H1 (cell line): Measurements from ENCODE around the gene TFDP1.

ENCODE experiments used
- BRCA1 ChIP-seq: IDR thresholded peaks from 2 replicates; pipeline ENCODE4 v1.6.1; 2012; ENCODE audit warnings: low read depth, low read length, improper control_type of control experiment
- CEBPB ChIP-seq: IDR thresholded peaks from 2 replicates; pipeline ENCODE4 v1.6.1; 2012; ENCODE audit warnings: low read depth, low read length
- CHD2 ChIP-seq: IDR thresholded peaks from 2 replicates; pipeline ENCODE4 v1.6.1; 2012; ENCODE audit warnings: low read length, improper control_type of control experiment
- CTCF ChIP-seq, 3 experiments: IDR thresholded peaks; 1 replicate in 2 of 3; 2 replicates in 1 of 3; pipeline versions ENCODE4 v1.5.1 to v1.6.1; 2011; ENCODE audit warnings: low read length in 3 of 3, mild to moderate bottlenecking in 3 of 3, inconsistent platforms in 2 of 3, low read depth in 1 of 3, moderate library complexity in 1 of 3; ENCODE audit not compliant: insufficient read depth in 1 of 3; ENCODE audit errors: control extremely low read depth in 1 of 3
- EP300 ChIP-seq, 2 experiments: IDR thresholded peaks; 1 replicate in 1 of 2; 2 replicates in 1 of 2; pipeline ENCODE4 v1.6.1; 2011 to 2012; ENCODE audit warnings: low read depth in 2 of 2, low read length in 2 of 2, mild to moderate bottlenecking in 2 of 2, borderline replicate concordance in 1 of 2, inconsistent platforms in 1 of 2, moderate library complexity in 1 of 2
- JUND ChIP-seq: IDR thresholded peaks from 2 replicates; pipeline ENCODE4 v1.6.1; 2011; ENCODE audit warnings: mild to moderate bottlenecking, improper control_type of control experiment, low read length
- KDM1A ChIP-seq: fragments of 200-600, 300-600 bp; sonication (generic); IDR thresholded peaks from 2 replicates; pipeline ENCODE4 v1.7.1; 2016; ENCODE audit warnings: mild to moderate bottlenecking, low read length, borderline replicate concordance
- POLR2A ChIP-seq, 2 experiments: IDR thresholded peaks; 1 replicate in 1 of 2; 2 replicates in 1 of 2; pipeline ENCODE4 v1.6.1; 2011; ENCODE audit warnings: low read depth in 2 of 2, low read length in 2 of 2, mild to moderate bottlenecking in 2 of 2; ENCODE audit errors: control extremely low read depth in 1 of 2
- POLR2AphosphoS5 ChIP-seq: IDR thresholded peaks from 2 replicates; pipeline ENCODE4 v1.6.1; 2011; ENCODE audit warnings: low read depth, low read length
- SP1 ChIP-seq: IDR thresholded peaks from 2 replicates; pipeline ENCODE4 v1.6.1; 2011; ENCODE audit warnings: low read depth, low read length
- SUZ12 ChIP-seq: fragments of 200-600 bp; sonication (generic); IDR thresholded peaks from 2 replicates; pipeline ENCODE4 v1.6.1; 2012; ENCODE audit warnings: mild to moderate bottlenecking, inconsistent platforms, low read length, moderate library complexity, mixed read lengths
- YY1 ChIP-seq: IDR thresholded peaks from 2 replicates; pipeline ENCODE4 v1.6.1; 2011; ENCODE audit warnings: low read depth, mild to moderate bottlenecking, low read length

GRCh38 chr13:113671066-113672001, 86.8 kb downstream of the TFDP1 start:
- TF ChIP-seq CTCF (IDR thresholded peaks at IDR 0.05; ENCODE audit: control extremely low read depth in 1 of 3, insufficient read depth in 1 of 3, low read depth in 1 of 3, low read length in 3 of 3), result no peak
- TF ChIP-seq SUZ12, result no peak
- TF ChIP-seq KDM1A, result no peak
- TF ChIP-seq JUND, result no peak
- no peak for TF ChIP-seq EP300 (IDR thresholded peaks at IDR 0.05; ENCODE audit: borderline replicate concordance in 1 of 2, low read depth in 2 of 2, low read length in 2 of 2)
- no peak for TF ChIP-seq CEBPB
- TF ChIP-seq CHD2, result no peak
- TF ChIP-seq SP1, result no peak
- TF ChIP-seq YY1, result no peak
- TF ChIP-seq POLR2A (IDR thresholded peaks at IDR 0.05; ENCODE audit: control extremely low read depth in 1 of 2, low read depth in 2 of 2, low read length in 2 of 2), result no peak
- no peak for TF ChIP-seq POLR2AphosphoS5
- no peak for TF ChIP-seq BRCA1
